HEK293 (cell line): ENCODE results near the gene SLC36A4.

Source experiments
- CTCF ChIA-PET: fragments of 350-600 bp; formaldehyde crosslinking; extraction: SDS; loops from one replicate; lab custom pipeline; 2021; ENCODE audit warnings: antibody characterized with exemption; lab: Yijun Ruan, JAX
- POLR2A ChIA-PET: fragments of 300-600 bp; formaldehyde crosslinking; extraction: SDS; loops from one replicate; lab custom pipeline; 2020; ENCODE audit warnings: antibody characterized with exemption, inconsistent platforms; lab: Yijun Ruan, JAX
- H3K27ac ChIP-seq: fragments of 200-500 bp; sonication (Bioruptor generic); 2 replicates; pipeline ENCODE4 v1.5.1; 2014; ENCODE audit warnings: low read depth, low read length, control low read depth, inconsistent platforms; ENCODE audit errors: extremely low read depth
- H3K36me3 ChIP-seq, 2 experiments: fragments of 200-500 bp in 1 of 2; sonication (Bioruptor generic) in 1 of 2; 1 replicate in 1 of 2; 2 replicates in 1 of 2; pipeline ENCODE4 v1.5.1; 2014 to 2017; ENCODE audit warnings: inconsistent platforms in 2 of 2, low read length in 2 of 2; ENCODE audit not compliant: control insufficient read depth in 2 of 2, insufficient read depth in 1 of 2
- H3K4me1 ChIP-seq: fragments of 200-500 bp; sonication (Bioruptor generic); 2 replicates; pipeline ENCODE4 v1.5.1; 2014; ENCODE audit warnings: mild to moderate bottlenecking, low read length, inconsistent platforms; ENCODE audit not compliant: control insufficient read depth, insufficient read depth
- H3K4me3 ChIP-seq: 2 replicates; pipeline ENCODE4 v1.5.1; 2011; ENCODE audit warnings: low read depth, mild to moderate bottlenecking, control low read depth, low read length, moderate library complexity
- H3K9me3 ChIP-seq: fragments of 200-500 bp; sonication (Bioruptor generic); 2 replicates; pipeline ENCODE4 v1.5.1; 2014; ENCODE audit warnings: low read depth, low read length, inconsistent platforms; ENCODE audit not compliant: control insufficient read depth, insufficient read depth
- BCL11B ChIP-seq: fragments of 450-650 bp; formaldehyde crosslinking; IDR thresholded peaks from 2 replicates; pipeline ENCODE4 v1.5.1; 2016; ENCODE audit warnings: low read depth, missing biosample characterization, missing genetic modification characterization
- MYNN ChIP-seq: fragments of 450-650 bp; formaldehyde crosslinking; IDR thresholded peaks from 2 replicates; pipeline ENCODE4 v1.5.1; 2016; ENCODE audit warnings: missing biosample characterization, missing genetic modification characterization, borderline replicate concordance
- OSR2 ChIP-seq: fragments of 450-650 bp; formaldehyde crosslinking; IDR thresholded peaks from 2 replicates; pipeline ENCODE4 v1.5.1; 2016; ENCODE audit warnings: missing biosample characterization, missing genetic modification characterization
- REPIN1 ChIP-seq: fragments of 450-650 bp; formaldehyde crosslinking; IDR thresholded peaks from 2 replicates; pipeline ENCODE4 v1.5.1; 2017; ENCODE audit warnings: missing biosample characterization, missing genetic modification characterization, low read depth
- REST ChIP-seq: fragments of 450-650 bp; formaldehyde crosslinking; IDR thresholded peaks from 2 replicates; pipeline ENCODE4 v1.5.1; 2016; ENCODE audit warnings: missing biosample characterization, missing genetic modification characterization
- SCRT2 ChIP-seq: fragments of 450-650 bp; formaldehyde crosslinking; IDR thresholded peaks from 2 replicates; pipeline ENCODE4 v1.5.1; 2016; ENCODE audit warnings: missing biosample characterization, missing genetic modification characterization
- SP2 ChIP-seq: fragments of 450-650 bp; formaldehyde crosslinking; IDR thresholded peaks from 2 replicates; pipeline ENCODE4 v1.5.1; 2016; ENCODE audit warnings: missing biosample characterization, missing genetic modification characterization
- SP7 ChIP-seq: fragments of 450-650 bp; formaldehyde crosslinking; IDR thresholded peaks from 2 replicates; pipeline ENCODE4 v1.5.1; 2016; ENCODE audit warnings: missing biosample characterization, missing genetic modification characterization
- YY1 ChIP-seq: fragments of 450-650 bp; formaldehyde crosslinking; IDR thresholded peaks from 2 replicates; pipeline ENCODE4 v1.5.1; 2018; ENCODE audit warnings: missing biosample characterization, missing genetic modification characterization
- ZBTB1 ChIP-seq: fragments of 450-650 bp; formaldehyde crosslinking; IDR thresholded peaks from 2 replicates; pipeline ENCODE4 v1.5.1; 2016; ENCODE audit warnings: missing biosample characterization, missing genetic modification characterization
- ZBTB11 ChIP-seq: fragments of 450-650 bp; formaldehyde crosslinking; conservative IDR thresholded peaks from 2 replicates; pipeline ENCODE4 v1.5.1; 2016; ENCODE audit warnings: low read depth, missing biosample characterization, missing genetic modification characterization
- ZBTB17 ChIP-seq: fragments of 450-650 bp; formaldehyde crosslinking; IDR thresholded peaks from 2 replicates; pipeline ENCODE4 v1.5.1; 2016; ENCODE audit warnings: missing biosample characterization, missing genetic modification characterization
- ZBTB20 ChIP-seq: fragments of 450-650 bp; formaldehyde crosslinking; IDR thresholded peaks from 2 replicates; pipeline ENCODE4 v1.5.1; 2016; ENCODE audit warnings: missing biosample characterization, missing genetic modification characterization
- ZBTB48 ChIP-seq: fragments of 450-650 bp; formaldehyde crosslinking; IDR thresholded peaks from 2 replicates; pipeline ENCODE4 v1.5.1; 2016; ENCODE audit warnings: missing biosample characterization, missing genetic modification characterization
- ZFP3 ChIP-seq: fragments of 450-650 bp; formaldehyde crosslinking; IDR thresholded peaks from 2 replicates; pipeline ENCODE4 v1.5.1; 2016; ENCODE audit warnings: low read depth, missing biosample characterization, missing genetic modification characterization
- ZFP37 ChIP-seq: fragments of 450-650 bp; formaldehyde crosslinking; IDR thresholded peaks from 2 replicates; pipeline ENCODE4 v1.5.1; 2016; ENCODE audit warnings: missing biosample characterization, missing genetic modification characterization
- ZFP69B ChIP-seq: fragments of 450-650 bp; formaldehyde crosslinking; IDR thresholded peaks from 2 replicates; pipeline ENCODE4 v1.5.1; 2016; ENCODE audit warnings: missing biosample characterization, missing genetic modification characterization
- ZNF121 ChIP-seq: fragments of 450-650 bp; formaldehyde crosslinking; IDR thresholded peaks from 2 replicates; pipeline ENCODE4 v1.5.1; 2016; ENCODE audit warnings: missing biosample characterization, missing genetic modification characterization
- ZNF24 ChIP-seq: fragments of 450-650 bp; formaldehyde crosslinking; IDR thresholded peaks from 2 replicates; pipeline ENCODE4 v1.5.1; 2016; ENCODE audit warnings: missing biosample characterization, missing genetic modification characterization
- ZNF335 ChIP-seq: fragments of 450-650 bp; formaldehyde crosslinking; conservative IDR thresholded peaks from 2 replicates; pipeline ENCODE4 v1.5.1; 2016; ENCODE audit warnings: missing biosample characterization, missing genetic modification characterization
- ZNF629 ChIP-seq: fragments of 450-650 bp; formaldehyde crosslinking; IDR thresholded peaks from 2 replicates; pipeline ENCODE4 v1.5.1; 2017; ENCODE audit warnings: missing biosample characterization, missing genetic modification characterization
- ZNF660 ChIP-seq: fragments of 450-650 bp; IDR thresholded peaks from 2 replicates; pipeline ENCODE4 v1.5.1; 2018; ENCODE audit warnings: missing biosample characterization, mild to moderate bottlenecking, missing genetic modification characterization
- ZNF76 ChIP-seq: fragments of 450-650 bp; formaldehyde crosslinking; IDR thresholded peaks from 2 replicates; pipeline ENCODE4; 2016; ENCODE audit warnings: low read depth, missing biosample characterization, missing genetic modification characterization, borderline replicate concordance
- ZNF837 ChIP-seq: fragments of 450-650 bp; formaldehyde crosslinking; IDR thresholded peaks from 2 replicates; pipeline ENCODE4 v1.5.1; 2016; ENCODE audit warnings: missing biosample characterization, missing genetic modification characterization
- ZSCAN30 ChIP-seq: fragments of 450-650 bp; IDR thresholded peaks from 2 replicates; pipeline ENCODE4 v1.5.1; 2018; ENCODE audit warnings: missing biosample characterization, mild to moderate bottlenecking, missing genetic modification characterization, moderate library complexity
- ZSCAN4 ChIP-seq: fragments of 450-650 bp; formaldehyde crosslinking; IDR thresholded peaks from 2 replicates; pipeline ENCODE4 v1.5.1; 2017; ENCODE audit warnings: missing biosample characterization, missing genetic modification characterization
- TF ChIP-seq, protein P1 (sequence below): fragments of 450-650 bp; formaldehyde crosslinking; IDR thresholded peaks from 2 replicates; pipeline ENCODE4 v1.5.1; 2016; ENCODE audit warnings: missing biosample characterization, missing genetic modification characterization

The SLC36A4 gene

GRCh38 chr11:93197380-93198214 lies at the start of gene SLC36A4:
SLC36A4 (minus strand) TSS chr11:93197991; CDS start chr11:93197832, 159 bp downstream.
- Histone ChIP-seq H3K4me3 (peak within 1 kb of the TSS; percentile 72), H3K4me1 (no peaks in the 10 kb centered on the region), H3K9me3 (no peaks in the 10 kb centered on the region), H3K27ac (peak within 1 kb of the TSS; percentile 81), H3K36me3 (no peaks in the 10 kb centered on the region)
- ChIA-PET CTCF (interaction anchor here (0.5 to 0.7 kb wide), 4 partner anchors 9 to 675 kb away, joined by 3 to 5 read pairs (median 3); no protein-coding TSS in a partner anchor), POLR2A (no interaction called here)
- TF ChIP-seq REST (tag by site-specific recombination) (no peak), BCL11B (tag by site-specific recombination) (peak; percentile 45; the same call in 1 of the 2 replicates), ZFP3 (no peak), SCRT2 (0 out of 2 replicates have a peak, but pooled peaks have one; percentile 27), SP7 (tag by site-specific recombination) (peak; percentile 72), ZNF335 (peak; percentile 85), MYNN (tag by site-specific recombination) (0 out of 2 replicates have a peak, but pooled peaks have one; percentile 35), REPIN1 (tag by site-specific recombination) (no peak), ZSCAN4 (tag by site-specific recombination) (peak; percentile 82), ZNF837 (tag by site-specific recombination) (no peak), ZBTB1 (peak; percentile 63; the same call in 1 of the 2 replicates), ZSCAN30 (peak; percentile 52), ZBTB17 (tag by site-specific recombination) (peak; percentile 64), ZBTB20 (tag by site-specific recombination) (peak; percentile 78; the same call in 1 of the 2 replicates), ZFP69B (tag by site-specific recombination) (peak; percentile 36), ZNF660 (tag by site-specific recombination) (no peak; the same call in 1 of the 2 replicates), ZNF24 (tag by site-specific recombination) (no peak), ZFP37 (tag by site-specific recombination) (peak; percentile 75; the same call in 1 of the 2 replicates), SP2 (peak; percentile 52), YY1 (peak; percentile 32; the same call in 1 of the 2 replicates), ZNF76 (tag by site-specific recombination) (peak; percentile 55; the same call in 1 of the 2 replicates), OSR2 (tag by site-specific recombination) (peak; percentile 6; the same call in 1 of the 2 replicates), ZBTB11 (tag by site-specific recombination) (peak; percentile 24; the same call in 1 of the 2 replicates), ZBTB48 (tag by site-specific recombination) (peak; percentile 85; the same call in 1 of the 2 replicates), ZNF121 (tag by site-specific recombination) (0 out of 2 replicates have a peak, but pooled peaks have one; percentile 20), ZNF629 (peak; percentile 84)
- TF ChIP-seq, protein P1, sequence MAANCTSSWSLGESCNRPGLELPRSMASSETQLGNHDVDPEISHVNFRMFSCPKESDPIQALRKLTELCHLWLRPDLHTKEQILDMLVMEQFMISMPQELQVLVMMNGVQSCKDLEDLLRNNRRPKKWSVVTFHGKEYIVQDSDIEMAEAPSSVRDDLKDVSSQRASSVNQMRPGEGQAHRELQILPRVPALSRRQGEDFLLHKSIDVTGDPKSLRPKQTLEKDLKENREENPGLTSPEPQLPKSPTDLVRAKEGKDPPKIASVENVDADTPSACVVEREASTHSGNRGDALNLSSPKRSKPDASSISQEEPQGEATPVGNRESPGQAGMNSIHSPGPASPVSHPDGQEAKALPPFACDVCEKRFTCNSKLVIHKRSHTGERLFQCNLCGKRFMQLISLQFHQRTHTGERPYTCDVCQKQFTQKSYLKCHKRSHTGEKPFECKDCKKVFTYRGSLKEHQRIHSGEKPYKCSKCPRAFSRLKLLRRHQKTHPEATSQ (tag by site-specific recombination) = peak; percentile 83
